ENCODE results near the gene PHYKPL. TPM values are rescaled to one million over a fixed set of nuclear protein-coding genes. Genes with fewer than 3 reads are reported as not detected.

The PHYKPL gene
- total and polyA plus RNA-seq, 8 donors: 71.9 to 155 (median 133) TPM

DNA sequence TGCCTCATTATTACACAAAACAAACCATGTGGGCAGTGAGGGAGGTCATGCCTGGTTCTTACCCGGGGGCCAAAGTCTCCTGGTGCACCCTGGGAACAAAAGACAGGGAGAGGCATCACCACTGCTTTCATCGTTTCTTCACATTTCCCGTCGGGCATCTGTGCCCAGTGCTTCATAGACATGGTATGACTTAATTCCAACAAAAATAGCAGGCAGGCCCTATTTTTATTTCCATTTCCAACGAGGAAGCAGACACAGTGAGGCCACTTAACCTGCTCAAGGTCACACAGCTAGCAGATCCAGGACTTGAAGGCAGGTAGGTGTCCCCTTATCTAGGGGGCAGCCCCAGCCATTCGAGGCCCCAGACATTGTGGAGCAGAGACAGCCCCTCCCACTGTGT is 34.6 kb upstream of the PHYKPL start:
- TF ChIP-seq, protein P1, sequence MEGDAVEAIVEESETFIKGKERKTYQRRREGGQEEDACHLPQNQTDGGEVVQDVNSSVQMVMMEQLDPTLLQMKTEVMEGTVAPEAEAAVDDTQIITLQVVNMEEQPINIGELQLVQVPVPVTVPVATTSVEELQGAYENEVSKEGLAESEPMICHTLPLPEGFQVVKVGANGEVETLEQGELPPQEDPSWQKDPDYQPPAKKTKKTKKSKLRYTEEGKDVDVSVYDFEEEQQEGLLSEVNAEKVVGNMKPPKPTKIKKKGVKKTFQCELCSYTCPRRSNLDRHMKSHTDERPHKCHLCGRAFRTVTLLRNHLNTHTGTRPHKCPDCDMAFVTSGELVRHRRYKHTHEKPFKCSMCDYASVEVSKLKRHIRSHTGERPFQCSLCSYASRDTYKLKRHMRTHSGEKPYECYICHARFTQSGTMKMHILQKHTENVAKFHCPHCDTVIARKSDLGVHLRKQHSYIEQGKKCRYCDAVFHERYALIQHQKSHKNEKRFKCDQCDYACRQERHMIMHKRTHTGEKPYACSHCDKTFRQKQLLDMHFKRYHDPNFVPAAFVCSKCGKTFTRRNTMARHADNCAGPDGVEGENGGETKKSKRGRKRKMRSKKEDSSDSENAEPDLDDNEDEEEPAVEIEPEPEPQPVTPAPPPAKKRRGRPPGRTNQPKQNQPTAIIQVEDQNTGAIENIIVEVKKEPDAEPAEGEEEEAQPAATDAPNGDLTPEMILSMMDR (IDR thresholded peaks at IDR 0.05): no peak
- H3K9me3 ChIP-seq: no peaks in the 10 kb centered on the region
- intact Hi-C loops (cut with DNase I): no loop called here
- ATAC-seq: no peak
- DNase-seq: no peak
- H3K4me3 ChIP-seq: no peak overlapping the region
- no peaks in the 10 kb centered on the region for H3K36me3 ChIP-seq
- no peaks in the 10 kb centered on the region for H3K27me3 ChIP-seq
- H3K27ac ChIP-seq: no peak overlapping the region
- no peaks in the 10 kb centered on the region for H3K4me1 ChIP-seq

GRCh38 chr5:178266581-178266980 is 34.0 kb upstream of the PHYKPL start:
- TF ChIP-seq, protein P1 (IDR thresholded peaks at IDR 0.05): no peak
- no peaks in the 10 kb centered on the region for H3K9me3 ChIP-seq
- H3K27ac ChIP-seq: no peak overlapping the region
- no peak overlapping the region for H3K4me3 ChIP-seq
- ATAC-seq (no peak), DNase-seq (peak in 1 of 4 donors; percentile 53)
- intact Hi-C loops (cut with DNase I): no loop called here
- no peaks in the 10 kb centered on the region for H3K27me3 ChIP-seq
- no peaks in the 10 kb centered on the region for H3K36me3 ChIP-seq
- H3K4me1 ChIP-seq: no peaks in the 10 kb centered on the region

DNA sequence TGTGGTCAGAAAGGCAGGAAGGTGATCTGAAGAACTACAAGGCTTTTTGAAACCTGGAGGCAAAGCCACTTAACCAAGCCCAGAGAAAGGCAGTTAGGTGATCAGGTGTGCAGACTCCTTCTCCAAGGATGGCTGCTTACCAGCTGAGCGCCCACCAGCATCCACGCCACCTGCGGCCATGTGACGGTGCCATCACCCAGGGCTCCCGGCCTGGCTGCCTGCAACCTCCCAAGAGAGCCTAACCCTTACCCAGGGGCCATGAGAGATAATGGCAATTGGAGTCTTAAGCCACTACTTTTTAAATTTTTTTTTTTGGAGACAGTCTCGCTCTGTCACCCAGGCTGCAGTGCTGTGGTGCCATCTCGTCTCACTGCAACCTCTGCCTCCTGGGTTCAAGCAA is 33.1 kb upstream of the PHYKPL start:
- TF ChIP-seq, protein P1 (IDR thresholded peaks at IDR 0.05): no peak
- H3K9me3 ChIP-seq: no peaks in the 10 kb centered on the region
- no peak overlapping the region for H3K27ac ChIP-seq
- H3K4me3 ChIP-seq: no peak overlapping the region
- no peaks in the 10 kb centered on the region for H3K27me3 ChIP-seq
- no peaks in the 10 kb centered on the region for H3K4me1 ChIP-seq
- intact Hi-C loops (cut with DNase I): no loop called here
- no peaks in the 10 kb centered on the region for H3K36me3 ChIP-seq
- DNase-seq (peak in 1 of 4 donors; percentile 64), ATAC-seq (no peak)

GRCh38 chr5:178264044-178264443 is 31.4 kb upstream of the PHYKPL start:
- Histone ChIP-seq H3K27ac (no peak overlapping the region), H3K4me3 (no peak overlapping the region), H3K27me3 (no peaks in the 10 kb centered on the region), H3K9me3 (no peaks in the 10 kb centered on the region), H3K4me1 (no peaks in the 10 kb centered on the region), H3K36me3 (no peaks in the 10 kb centered on the region)
- no peak for DNase-seq
- intact Hi-C loops (cut with DNase I): no loop called here
- TF ChIP-seq, protein P1 (IDR thresholded peaks at IDR 0.05): no peak
- ATAC-seq: no peak

DNA sequence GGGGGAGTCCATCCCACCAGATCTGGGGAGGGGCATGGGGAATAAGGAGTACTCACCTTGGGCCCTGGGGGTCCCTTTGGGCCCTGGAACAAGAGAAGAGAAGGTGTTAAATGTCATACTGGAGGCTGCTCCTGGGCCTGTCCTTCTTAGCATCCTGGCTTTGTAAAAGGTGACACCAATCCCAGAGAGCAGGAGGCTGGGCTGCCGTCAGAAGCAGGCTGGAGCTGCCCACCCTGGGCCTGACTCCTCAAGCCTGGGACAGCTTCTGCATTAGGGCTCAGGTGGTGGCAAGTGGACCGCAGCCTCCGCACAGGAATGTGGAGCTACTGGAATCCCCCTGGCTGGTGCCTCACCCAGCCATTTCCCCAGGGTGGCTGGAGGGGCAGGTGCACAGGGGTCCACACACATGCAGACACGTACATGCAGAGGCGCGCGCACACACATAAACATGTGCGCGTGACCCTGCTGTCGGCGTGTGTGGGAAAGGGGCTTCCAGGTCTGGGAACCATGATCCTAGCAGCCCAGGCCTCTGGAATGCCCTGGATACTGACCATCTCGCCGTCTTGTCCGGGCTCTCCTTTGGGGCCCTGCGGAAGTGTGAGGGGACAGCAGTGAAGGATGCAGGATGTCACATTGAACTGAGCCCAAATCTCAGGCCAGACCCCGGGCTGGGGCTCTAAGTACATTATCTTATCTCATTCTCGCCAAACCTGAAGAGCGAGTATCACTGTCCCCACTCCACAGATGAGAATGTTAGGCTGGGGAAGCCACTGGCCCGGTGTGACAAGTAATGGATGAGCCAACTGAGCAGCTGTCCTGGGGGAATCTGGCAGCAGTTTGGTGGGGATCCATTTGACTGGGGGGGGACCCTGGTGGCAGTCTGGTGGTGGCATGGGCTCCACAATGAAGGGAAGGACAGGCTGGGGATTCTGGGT is 29.3 kb upstream of the PHYKPL start:
- Histone ChIP-seq H3K4me3 (no peak overlapping the region), H3K27ac (no peak overlapping the region), H3K4me1 (no peaks in the 10 kb centered on the region), H3K36me3 (no peaks in the 10 kb centered on the region), H3K27me3 (no peaks in the 10 kb centered on the region), H3K9me3 (no peaks in the 10 kb centered on the region)
- DNase-seq: peak in 1 of 4 donors; percentile 45
- TF ChIP-seq, protein P1 (IDR thresholded peaks at IDR 0.05): no peak
- intact Hi-C loops (cut with DNase I): no loop called here
- no peak for ATAC-seq
